ENCODE results near the gene EIF3L.

The EIF3L gene

DNA sequence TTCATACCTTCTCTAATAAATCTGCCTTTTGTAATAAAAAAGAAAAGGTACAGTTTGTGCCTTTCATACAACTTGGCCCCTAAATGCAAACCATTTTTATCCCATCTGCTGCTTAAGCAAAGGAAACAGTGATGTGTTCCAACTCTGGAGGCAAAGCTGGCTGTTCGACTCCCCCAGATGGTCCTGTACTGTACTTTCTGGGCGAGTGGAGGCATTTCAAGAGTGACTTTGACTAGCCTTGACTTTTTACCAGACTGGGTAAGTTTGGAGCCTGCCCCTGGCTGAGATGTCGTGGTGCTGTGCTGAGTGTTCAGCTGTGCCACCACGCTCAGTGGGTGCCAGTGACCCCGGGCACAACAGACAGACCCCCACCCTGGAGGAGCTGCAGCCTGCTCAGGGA is 67.1 kb downstream of the EIF3L start (continued):
- TF ChIP-seq, protein P1, sequence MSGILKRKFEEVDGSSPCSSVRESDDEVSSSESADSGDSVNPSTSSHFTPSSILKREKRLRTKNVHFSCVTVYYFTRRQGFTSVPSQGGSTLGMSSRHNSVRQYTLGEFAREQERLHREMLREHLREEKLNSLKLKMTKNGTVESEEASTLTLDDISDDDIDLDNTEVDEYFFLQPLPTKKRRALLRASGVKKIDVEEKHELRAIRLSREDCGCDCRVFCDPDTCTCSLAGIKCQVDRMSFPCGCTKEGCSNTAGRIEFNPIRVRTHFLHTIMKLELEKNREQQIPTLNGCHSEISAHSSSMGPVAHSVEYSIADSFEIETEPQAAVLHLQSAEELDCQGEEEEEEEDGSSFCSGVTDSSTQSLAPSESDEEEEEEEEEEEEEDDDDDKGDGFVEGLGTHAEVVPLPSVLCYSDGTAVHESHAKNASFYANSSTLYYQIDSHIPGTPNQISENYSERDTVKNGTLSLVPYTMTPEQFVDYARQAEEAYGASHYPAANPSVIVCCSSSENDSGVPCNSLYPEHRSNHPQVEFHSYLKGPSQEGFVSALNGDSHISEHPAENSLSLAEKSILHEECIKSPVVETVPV (CRISPR knock-in tag; IDR thresholded peaks at IDR 0.05), result no peak
- TF ChIP-seq BACH2 (CRISPR knock-in tag; IDR thresholded peaks at IDR 0.05; ENCODE audit: borderline replicate concordance), result no peak
- no peak for TF ChIP-seq CSDC2 (CRISPR knock-in tag; IDR thresholded peaks at IDR 0.05)
- no peak for TF ChIP-seq ZFP3 (CRISPR knock-in tag; IDR thresholded peaks at IDR 0.05)
- TF ChIP-seq TOX (CRISPR knock-in tag; IDR thresholded peaks at IDR 0.05; ENCODE audit: borderline replicate concordance), result no peak
- no peak for TF ChIP-seq ZNF70 (CRISPR knock-in tag; IDR thresholded peaks at IDR 0.05)
- no peak for TF ChIP-seq OSR1 (CRISPR knock-in tag; IDR thresholded peaks at IDR 0.05)

DNA sequence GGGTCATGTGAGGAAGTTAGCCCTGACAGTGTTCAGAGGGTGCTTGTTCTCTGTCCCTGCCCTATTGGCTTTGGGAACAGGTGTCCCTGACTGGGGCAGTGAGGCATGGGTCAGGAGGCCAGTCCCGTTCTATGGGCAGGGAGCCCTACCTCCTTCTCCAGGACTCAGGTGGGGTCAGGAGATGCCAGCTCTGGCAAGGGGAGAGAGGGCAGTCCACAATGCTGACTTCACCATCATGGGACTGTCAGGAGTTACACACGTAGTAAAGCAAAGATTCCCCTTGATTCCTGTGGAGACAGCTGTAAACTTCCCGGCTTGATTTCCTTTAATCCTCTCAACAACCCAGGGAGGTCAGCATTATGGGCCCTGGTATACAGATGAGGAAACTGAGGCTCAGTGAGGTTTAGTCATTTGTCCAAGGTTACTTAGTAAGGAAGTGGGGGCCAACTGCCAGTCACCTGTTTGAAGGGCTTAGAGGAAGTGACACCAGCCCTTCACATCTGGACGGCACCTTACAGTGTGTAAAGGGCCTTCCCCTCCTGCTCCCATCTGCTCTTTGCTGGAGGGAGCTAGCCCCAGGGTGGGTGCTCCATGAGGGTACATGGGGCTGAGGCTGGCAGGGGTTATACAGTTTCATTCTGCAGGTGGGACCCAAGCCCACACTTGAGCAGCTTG is 68.8 kb downstream of the EIF3L start:
- TF ChIP-seq ZNF565 (CRISPR knock-in tag; conservative IDR thresholded peaks at IDR 0.05; ENCODE audit: low read depth), result no peak
- TF ChIP-seq, protein P2, sequence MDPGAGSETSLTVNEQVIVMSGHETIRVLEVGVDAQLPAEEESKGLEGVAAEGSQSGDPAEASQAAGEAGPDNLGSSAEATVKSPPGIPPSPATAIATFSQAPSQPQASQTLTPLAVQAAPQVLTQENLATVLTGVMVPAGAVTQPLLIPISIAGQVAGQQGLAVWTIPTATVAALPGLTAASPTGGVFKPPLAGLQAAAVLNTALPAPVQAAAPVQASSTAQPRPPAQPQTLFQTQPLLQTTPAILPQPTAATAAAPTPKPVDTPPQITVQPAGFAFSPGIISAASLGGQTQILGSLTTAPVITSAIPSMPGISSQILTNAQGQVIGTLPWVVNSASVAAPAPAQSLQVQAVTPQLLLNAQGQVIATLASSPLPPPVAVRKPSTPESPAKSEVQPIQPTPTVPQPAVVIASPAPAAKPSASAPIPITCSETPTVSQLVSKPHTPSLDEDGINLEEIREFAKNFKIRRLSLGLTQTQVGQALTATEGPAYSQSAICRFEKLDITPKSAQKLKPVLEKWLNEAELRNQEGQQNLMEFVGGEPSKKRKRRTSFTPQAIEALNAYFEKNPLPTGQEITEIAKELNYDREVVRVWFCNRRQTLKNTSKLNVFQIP (CRISPR knock-in tag; IDR thresholded peaks at IDR 0.05; ENCODE audit: borderline replicate concordance, low read depth), result no peak
- no peak for TF ChIP-seq ESRRG (CRISPR knock-in tag; IDR thresholded peaks at IDR 0.05)
- TF ChIP-seq TOX (CRISPR knock-in tag; IDR thresholded peaks at IDR 0.05; ENCODE audit: borderline replicate concordance), result no peak
- TF ChIP-seq, protein P3, sequence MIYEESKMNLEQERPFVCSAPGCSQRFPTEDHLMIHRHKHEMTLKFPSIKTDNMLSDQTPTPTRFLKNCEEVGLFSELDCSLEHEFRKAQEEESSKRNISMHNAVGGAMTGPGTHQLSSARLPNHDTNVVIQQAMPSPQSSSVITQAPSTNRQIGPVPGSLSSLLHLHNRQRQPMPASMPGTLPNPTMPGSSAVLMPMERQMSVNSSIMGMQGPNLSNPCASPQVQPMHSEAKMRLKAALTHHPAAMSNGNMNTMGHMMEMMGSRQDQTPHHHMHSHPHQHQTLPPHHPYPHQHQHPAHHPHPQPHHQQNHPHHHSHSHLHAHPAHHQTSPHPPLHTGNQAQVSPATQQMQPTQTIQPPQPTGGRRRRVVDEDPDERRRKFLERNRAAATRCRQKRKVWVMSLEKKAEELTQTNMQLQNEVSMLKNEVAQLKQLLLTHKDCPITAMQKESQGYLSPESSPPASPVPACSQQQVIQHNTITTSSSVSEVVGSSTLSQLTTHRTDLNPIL (CRISPR knock-in tag; IDR thresholded peaks at IDR 0.05; ENCODE audit: low read depth), result no peak
- no peak for TF ChIP-seq RARB (CRISPR knock-in tag; IDR thresholded peaks at IDR 0.05)
- no peak for TF ChIP-seq PPARA (CRISPR knock-in tag; IDR thresholded peaks at IDR 0.05; ENCODE audit: borderline replicate concordance)
- TF ChIP-seq TCF4 (CRISPR knock-in tag; IDR thresholded peaks at IDR 0.05; ENCODE audit: borderline replicate concordance), result no peak
- ATAC-seq, result no peak

DNA sequence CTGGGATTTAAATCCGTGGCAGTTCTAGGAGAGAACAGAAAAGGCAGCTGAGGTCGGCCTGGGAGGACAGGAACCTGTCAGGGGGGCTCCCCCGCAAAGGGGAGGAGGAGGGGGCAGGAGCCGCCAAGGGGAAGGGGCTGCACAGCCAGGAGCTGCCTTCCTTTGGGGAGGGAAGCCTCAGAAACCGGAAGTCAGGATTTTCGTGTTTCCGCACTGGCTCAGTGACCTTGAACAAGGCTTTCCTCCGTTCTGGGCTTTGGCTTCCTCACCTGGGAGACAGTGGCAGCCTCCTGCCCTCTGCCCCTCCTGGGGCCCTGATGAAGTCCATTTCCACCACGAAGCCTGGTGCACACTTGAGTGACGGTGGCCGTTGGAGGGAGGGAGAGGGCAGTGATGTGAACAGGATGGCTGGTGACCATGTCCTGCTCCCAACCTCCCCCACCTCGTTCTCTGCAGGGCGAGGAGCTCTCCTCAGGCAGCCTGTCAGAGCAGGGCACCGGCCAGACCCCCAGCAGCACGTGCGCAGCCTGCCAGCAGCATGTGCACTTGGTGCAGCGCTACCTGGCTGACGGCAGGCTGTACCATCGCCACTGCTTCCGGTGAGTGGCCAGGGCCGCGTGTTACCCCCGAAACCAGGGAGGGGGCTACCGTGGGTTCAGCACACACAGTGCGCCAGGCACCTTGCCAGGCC is 69.5 kb downstream of the EIF3L start:
- TF ChIP-seq, protein P4, sequence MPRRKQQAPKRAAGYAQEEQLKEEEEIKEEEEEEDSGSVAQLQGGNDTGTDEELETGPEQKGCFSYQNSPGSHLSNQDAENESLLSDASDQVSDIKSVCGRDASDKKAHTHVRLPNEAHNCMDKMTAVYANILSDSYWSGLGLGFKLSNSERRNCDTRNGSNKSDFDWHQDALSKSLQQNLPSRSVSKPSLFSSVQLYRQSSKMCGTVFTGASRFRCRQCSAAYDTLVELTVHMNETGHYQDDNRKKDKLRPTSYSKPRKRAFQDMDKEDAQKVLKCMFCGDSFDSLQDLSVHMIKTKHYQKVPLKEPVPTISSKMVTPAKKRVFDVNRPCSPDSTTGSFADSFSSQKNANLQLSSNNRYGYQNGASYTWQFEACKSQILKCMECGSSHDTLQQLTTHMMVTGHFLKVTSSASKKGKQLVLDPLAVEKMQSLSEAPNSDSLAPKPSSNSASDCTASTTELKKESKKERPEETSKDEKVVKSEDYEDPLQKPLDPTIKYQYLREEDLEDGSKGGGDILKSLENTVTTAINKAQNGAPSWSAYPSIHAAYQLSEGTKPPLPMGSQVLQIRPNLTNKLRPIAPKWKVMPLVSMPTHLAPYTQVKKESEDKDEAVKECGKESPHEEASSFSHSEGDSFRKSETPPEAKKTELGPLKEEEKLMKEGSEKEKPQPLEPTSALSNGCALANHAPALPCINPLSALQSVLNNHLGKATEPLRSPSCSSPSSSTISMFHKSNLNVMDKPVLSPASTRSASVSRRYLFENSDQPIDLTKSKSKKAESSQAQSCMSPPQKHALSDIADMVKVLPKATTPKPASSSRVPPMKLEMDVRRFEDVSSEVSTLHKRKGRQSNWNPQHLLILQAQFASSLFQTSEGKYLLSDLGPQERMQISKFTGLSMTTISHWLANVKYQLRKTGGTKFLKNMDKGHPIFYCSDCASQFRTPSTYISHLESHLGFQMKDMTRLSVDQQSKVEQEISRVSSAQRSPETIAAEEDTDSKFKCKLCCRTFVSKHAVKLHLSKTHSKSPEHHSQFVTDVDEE (CRISPR knock-in tag; IDR thresholded peaks at IDR 0.05), result no peak
- TF ChIP-seq ESRRG (CRISPR knock-in tag; IDR thresholded peaks at IDR 0.05) (no peak), TOX (CRISPR knock-in tag; IDR thresholded peaks at IDR 0.05; ENCODE audit: borderline replicate concordance) (no peak), BACH2 (CRISPR knock-in tag; IDR thresholded peaks at IDR 0.05; ENCODE audit: borderline replicate concordance) (no peak), GLIS3 (CRISPR knock-in tag; IDR thresholded peaks at IDR 0.05) (no peak), PPARA (CRISPR knock-in tag; IDR thresholded peaks at IDR 0.05; ENCODE audit: borderline replicate concordance) (no peak), ZNF8 (CRISPR knock-in tag; IDR thresholded peaks at IDR 0.05) (no peak), ZFP30 (CRISPR knock-in tag; IDR thresholded peaks at IDR 0.05) (no peak), ZNF70 (CRISPR knock-in tag; IDR thresholded peaks at IDR 0.05) (no peak), RARB (CRISPR knock-in tag; IDR thresholded peaks at IDR 0.05) (no peak), CSDC2 (CRISPR knock-in tag; IDR thresholded peaks at IDR 0.05) (no peak), TCF4 (CRISPR knock-in tag; IDR thresholded peaks at IDR 0.05; ENCODE audit: borderline replicate concordance) (no peak), ZNF565 (CRISPR knock-in tag; conservative IDR thresholded peaks at IDR 0.05; ENCODE audit: low read depth) (no peak)
- TF ChIP-seq, protein P2 (CRISPR knock-in tag; IDR thresholded peaks at IDR 0.05; ENCODE audit: borderline replicate concordance, low read depth), result no peak
- TF ChIP-seq, protein P5, sequence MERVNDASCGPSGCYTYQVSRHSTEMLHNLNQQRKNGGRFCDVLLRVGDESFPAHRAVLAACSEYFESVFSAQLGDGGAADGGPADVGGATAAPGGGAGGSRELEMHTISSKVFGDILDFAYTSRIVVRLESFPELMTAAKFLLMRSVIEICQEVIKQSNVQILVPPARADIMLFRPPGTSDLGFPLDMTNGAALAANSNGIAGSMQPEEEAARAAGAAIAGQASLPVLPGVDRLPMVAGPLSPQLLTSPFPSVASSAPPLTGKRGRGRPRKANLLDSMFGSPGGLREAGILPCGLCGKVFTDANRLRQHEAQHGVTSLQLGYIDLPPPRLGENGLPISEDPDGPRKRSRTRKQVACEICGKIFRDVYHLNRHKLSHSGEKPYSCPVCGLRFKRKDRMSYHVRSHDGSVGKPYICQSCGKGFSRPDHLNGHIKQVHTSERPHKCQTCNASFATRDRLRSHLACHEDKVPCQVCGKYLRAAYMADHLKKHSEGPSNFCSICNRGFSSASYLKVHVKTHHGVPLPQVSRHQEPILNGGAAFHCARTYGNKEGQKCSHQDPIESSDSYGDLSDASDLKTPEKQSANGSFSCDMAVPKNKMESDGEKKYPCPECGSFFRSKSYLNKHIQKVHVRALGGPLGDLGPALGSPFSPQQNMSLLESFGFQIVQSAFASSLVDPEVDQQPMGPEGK (CRISPR knock-in tag; IDR thresholded peaks at IDR 0.05; ENCODE audit: borderline replicate concordance), result no peak
- TF ChIP-seq, protein P1 (CRISPR knock-in tag; IDR thresholded peaks at IDR 0.05), result no peak
- no peak for ATAC-seq
